ENCODE measurements around the gene PIM3.

- TF ChIP-seq FOXK2 (IDR thresholded peaks at IDR 0.05): no peak
- TF ChIP-seq HDGF (IDR thresholded peaks at IDR 0.05; ENCODE audit: borderline replicate concordance): no peak
- TF ChIP-seq SP1 (IDR thresholded peaks at IDR 0.05): no peak
- TF ChIP-seq NFRKB (IDR thresholded peaks at IDR 0.05): no peak
- no peak for TF ChIP-seq SUZ12 (IDR thresholded peaks at IDR 0.05)
- no peak for TF ChIP-seq BHLHE40 (IDR thresholded peaks at IDR 0.05; ENCODE audit: borderline replicate concordance)
- no peak for TF ChIP-seq TARDBP (IDR thresholded peaks at IDR 0.05)
- TF ChIP-seq ELF4 (IDR thresholded peaks at IDR 0.05): no peak
- TF ChIP-seq PKNOX1 (IDR thresholded peaks at IDR 0.05): no peak
Measured at GRCh38 chr22:49968313-49968830, 7.8 kb downstream of the PIM3 start.

Data from HEK293T (cell line).